HCT116 (cell line): ENCODE data around the gene LRG1. TPM values are rescaled to one million over a fixed set of nuclear protein-coding genes. Genes with fewer than 3 reads are reported as not detected.

Experiments
- ATAC-seq: fragments of 200-7000 bp; cut with Tn5 transposase; 2 replicates; pipeline ENCODE4 v1.9.1; 2020; ENCODE audit warnings: mild to moderate bottlenecking, moderate library complexity
- BruUV-seq: library from RNA; stranded (reverse); fragments of 400-500 nt; replicated peaks from 2 replicates; lab custom pipeline; 2021; lab: Mats Ljungman, UMichigan
- CTCF ChIA-PET: fragments of 300-600 bp; sonication (Branson Sonifier 250); formaldehyde crosslinking; loops from one replicate; lab custom pipeline; 2021; ENCODE audit warnings: antibody characterized with exemption; lab: Charles Lee
- POLR2A ChIA-PET: fragments of 300-600, 350-600 bp; sonication (Branson Sonifier 250); formaldehyde crosslinking; loops from one replicate; lab custom pipeline; 2021; ENCODE audit warnings: antibody characterized with exemption; lab: Charles Lee
- RAD21 ChIA-PET, 2 experiments: fragments of 300-600 bp; sonication (Branson Sonifier 250); formaldehyde crosslinking; loops; one replicate each; lab custom pipeline; 2023; ENCODE audit warnings: low total read pairs in 2 of 2; ENCODE audit not compliant: uncharacterized antibody in 2 of 2, unreplicated experiment in 2 of 2, low non-redundant PET in 1 of 2; lab: Charles Lee
- DNase-seq: peaks from one replicate; pipeline ENCODE4 v3.0.0-alpha.2; 2010; ENCODE audit warnings: low read depth, low spot score
- H2AFZ ChIP-seq: fragments of 200-600 bp; shearing (Covaris generic), sonication (generic); 2 replicates; pipeline ENCODE4 v1.6.1; 2017; ENCODE audit warnings: low read depth, mixed run types, mixed read lengths, antibody characterized with exemption, low read length; ENCODE audit not compliant: poor library complexity, severe bottlenecking
- H3K27ac ChIP-seq: 2 replicates; pipeline ENCODE4 v1.5.1; 2012; ENCODE audit warnings: low read depth, low read length
- H3K27me3 ChIP-seq: fragments of 200-600 bp; sonication (generic); 2 replicates; pipeline ENCODE4 v1.6.1; 2016; ENCODE audit warnings: mixed run types, low read length, mixed read lengths; ENCODE audit not compliant: insufficient read depth
- H3K36me3 ChIP-seq, 2 experiments: fragments of 200-500 bp in 1 of 2; fragments of 200-600 bp in 1 of 2; sonication (Bioruptor generic) in 1 of 2; sonication (generic) in 1 of 2; 2 replicates each; pipeline versions ENCODE4 v1.5.1 to v1.6.1; 2014 to 2016; ENCODE audit warnings: low read length in 2 of 2, inconsistent platforms in 1 of 2, mixed read lengths in 1 of 2, mixed run types in 1 of 2; ENCODE audit not compliant: insufficient read depth in 2 of 2, control insufficient read depth in 1 of 2
- H3K4me1 ChIP-seq, 2 experiments: fragments of 200-600 bp in 1 of 2; sonication (generic) in 1 of 2; 2 replicates each; pipeline versions ENCODE4 v1.5.1 to v1.6.1; 2012 to 2017; ENCODE audit warnings: low read length in 2 of 2, inconsistent platforms in 1 of 2, mild to moderate bottlenecking in 1 of 2, mixed read lengths in 1 of 2, mixed run types in 1 of 2, moderate library complexity in 1 of 2; ENCODE audit not compliant: insufficient read depth in 2 of 2, control insufficient read depth in 1 of 2
- H3K4me2 ChIP-seq: fragments of 200-600 bp; sonication (generic); 2 replicates; pipeline ENCODE4 v1.6.1; 2017; ENCODE audit warnings: mixed run types, low read length, mixed read lengths
- H3K4me3 ChIP-seq, 2 experiments: fragments of 200-600 bp in 1 of 2; sonication (generic) in 1 of 2; replicated peaks in 1 of 2; 2 replicates each; pipeline ENCODE4 v1.5.1; 2011 to 2016; ENCODE audit warnings: low read length in 2 of 2, control low read depth in 1 of 2, low read depth in 1 of 2, mild to moderate bottlenecking in 1 of 2, mixed read lengths in 1 of 2, mixed run types in 1 of 2
- H3K79me2 ChIP-seq: fragments of 200-600 bp; sonication (generic); 2 replicates; pipeline ENCODE4 v1.6.1; 2017; ENCODE audit warnings: mild to moderate bottlenecking, mixed run types, low read length, moderate library complexity, mixed read lengths; ENCODE audit not compliant: insufficient read depth
- H3K9ac ChIP-seq: fragments of 200-600 bp; sonication (generic); 2 replicates; pipeline ENCODE4 v1.6.1; 2016; ENCODE audit warnings: low read length, mixed read lengths
- H3K9me2 ChIP-seq: fragments of 200-600 bp; sonication (generic), shearing (Covaris generic); 2 replicates; pipeline ENCODE4 v1.6.1; 2017; ENCODE audit warnings: mixed run types, mild to moderate bottlenecking, moderate library complexity; ENCODE audit not compliant: insufficient read depth
- H3K9me3 ChIP-seq, 2 experiments: fragments of 200-500 bp in 1 of 2; fragments of 200-600 bp in 1 of 2; sonication (Bioruptor generic) in 1 of 2; sonication (generic) in 1 of 2; 2 replicates each; pipeline ENCODE4 v1.6.1; 2014 to 2017; ENCODE audit warnings: low read length in 2 of 2, mixed read lengths in 2 of 2, inconsistent platforms in 1 of 2, low read depth in 1 of 2, mild to moderate bottlenecking in 1 of 2, mixed run types in 1 of 2, moderate library complexity in 1 of 2; ENCODE audit not compliant: control insufficient read depth in 1 of 2, insufficient read depth in 1 of 2
- H4K20me1 ChIP-seq: fragments of 200-600 bp; sonication (generic), shearing (Covaris generic); 2 replicates; pipeline ENCODE4 v1.6.1; 2017; ENCODE audit warnings: mixed run types, mild to moderate bottlenecking, moderate library complexity; ENCODE audit not compliant: insufficient read depth
- CBX3 ChIP-seq: IDR thresholded peaks from 2 replicates; pipeline ENCODE4 v1.6.1; 2012; ENCODE audit warnings: low read depth
- CEBPB ChIP-seq: IDR thresholded peaks from 2 replicates; pipeline ENCODE4 v1.6.1; 2012; ENCODE audit warnings: low read depth
- EGR1 ChIP-seq: IDR thresholded peaks from 2 replicates; pipeline ENCODE4 v1.6.1; 2012; ENCODE audit warnings: low read depth
- ELF1 ChIP-seq: IDR thresholded peaks from 2 replicates; pipeline ENCODE4 v1.6.1; 2012; ENCODE audit warnings: low read depth, borderline replicate concordance
- EZH2 ChIP-seq: fragments of 200-600 bp; sonication (generic); IDR thresholded peaks from 2 replicates; pipeline ENCODE4 v1.6.1; 2017; ENCODE audit warnings: antibody characterized with exemption, mixed run types
- EZH2phosphoT487 ChIP-seq: fragments of 200-600 bp; IDR thresholded peaks from 2 replicates; pipeline ENCODE4 v1.6.1; 2018; ENCODE audit warnings: antibody characterized with exemption, borderline replicate concordance
- FOSL1 ChIP-seq: IDR thresholded peaks from 2 replicates; pipeline ENCODE4 v1.6.1; 2012; ENCODE audit warnings: low read depth
- JUND ChIP-seq: IDR thresholded peaks from 2 replicates; pipeline ENCODE4 v1.6.1; 2012
- POLR2A ChIP-seq: IDR thresholded peaks from 2 replicates; pipeline ENCODE4 v1.7.0; 2011; ENCODE audit warnings: borderline replicate concordance; ENCODE audit not compliant: insufficient read depth, insufficient read length; ENCODE audit errors: extremely low read depth
- POLR2AphosphoS5 ChIP-seq: IDR thresholded peaks from 2 replicates; pipeline ENCODE4 v1.6.1; 2011; ENCODE audit warnings: mild to moderate bottlenecking, low read depth, low read length, moderate library complexity
- SIN3A ChIP-seq: IDR thresholded peaks from 2 replicates; pipeline ENCODE4 v1.6.1; 2012; ENCODE audit warnings: low read depth
- SP1 ChIP-seq: IDR thresholded peaks from 2 replicates; pipeline ENCODE4 v1.6.1; 2012; ENCODE audit warnings: low read depth
- SRF ChIP-seq: IDR thresholded peaks from 2 replicates; pipeline ENCODE4 v1.6.1; 2012; ENCODE audit warnings: low read depth
- TCF7L2 ChIP-seq: IDR thresholded peaks from 2 replicates; pipeline ENCODE4 v1.7.0; 2011; ENCODE audit warnings: borderline replicate concordance, inconsistent platforms; ENCODE audit not compliant: insufficient read depth, insufficient read length; ENCODE audit errors: extremely low read depth
- YY1 ChIP-seq: IDR thresholded peaks from 2 replicates; pipeline ENCODE4 v1.6.1; 2011; ENCODE audit warnings: low read length, low read depth, moderate library complexity, mild to moderate bottlenecking; ENCODE audit not compliant: insufficient replicate concordance; ENCODE audit errors: extremely low read depth
- ZBTB33 ChIP-seq: IDR thresholded peaks from 2 replicates; pipeline ENCODE4 v1.6.1; 2011; ENCODE audit warnings: mild to moderate bottlenecking, low read length, moderate library complexity; ENCODE audit not compliant: insufficient replicate concordance; ENCODE audit errors: extremely low read depth
- ZNF274 ChIP-seq: fragments of 200-500 bp; sonication (Bioruptor generic); IDR thresholded peaks from 2 replicates; pipeline ENCODE4 v1.6.1; 2014; ENCODE audit warnings: mild to moderate bottlenecking, low read depth, low read length, inconsistent platforms
- intact Hi-C: fragments of 100-400 bp; cut with micrococcal nuclease; formaldehyde crosslinking; loops from 2 replicates; pipeline ENCODE4 v1.10.0; 2022
- total RNA-seq: library from RNA; stranded (reverse); gene quantifications from one replicate; pipeline ENCODE4 v1.2.1, GENCODE V29; 2021; ENCODE audit not compliant: unreplicated experiment
- TF ChIP-seq, protein P1 (sequence below): IDR thresholded peaks from 2 replicates; pipeline ENCODE4 v1.6.1; 2012
- TF ChIP-seq, protein P2 (sequence below), 3 experiments: fragments of 200-600 bp in 1 of 3; sonication (generic) in 1 of 3; IDR thresholded peaks in 2 of 3; conservative IDR thresholded peaks in 1 of 3; 2 replicates each; pipeline ENCODE4 v1.5.1; 2012 to 2017; ENCODE audit warnings: low read depth in 2 of 3, low read length in 2 of 3, antibody characterized with exemption in 1 of 3, borderline replicate concordance in 1 of 3, control low read depth in 1 of 3, mild to moderate bottlenecking in 1 of 3, mixed read lengths in 1 of 3, mixed run types in 1 of 3, moderate library complexity in 1 of 3; ENCODE audit not compliant: insufficient read depth in 1 of 3
- TF ChIP-seq, protein P3 (sequence below): IDR thresholded peaks from 2 replicates; pipeline ENCODE4 v1.6.1; 2012; ENCODE audit warnings: low read depth

The LRG1 gene
- total RNA-seq, 1 experiment from 2014 or later, result 1.3 TPM

GRCh38 chr19:4579389-4579788 lies 39.6 kb upstream of the LRG1 start:
- Histone ChIP-seq H3K9me2 (no peaks in the 10 kb centered on the region), H3K9me3 (no peaks in the 10 kb centered on the region), H3K4me1 (peaks cover 48 to 80% of the 10 kb centered on the region in 2 experiments), H3K4me3 (no peak overlapping the region), H4K20me1 (no peaks in the 10 kb centered on the region), H3K36me3 (no peaks in the 10 kb centered on the region), H3K9ac (no peak overlapping the region), H3K79me2 (peaks cover 27% of the 10 kb centered on the region), H3K27me3 (no peaks in the 10 kb centered on the region), H2AFZ (no peak overlapping the region), H3K4me2 (peak overlapping the region; percentile 74), H3K27ac (peak overlapping the region; percentile 22; the same call in 1 of the 2 replicates)
- ATAC-seq (no peak), DNase-seq (no peak)
- intact Hi-C loops, result loop anchor here (5.0 to 10.0 kb wide), 2 partner anchors 53 to 225 kb away; no protein-coding TSS in a partner anchor
- POLR2A ChIA-PET, result no interaction called here
- BruUV-seq, result no TSS peak
- TF ChIP-seq TCF7L2, result no peak
- no peak for TF ChIP-seq EZH2
- no peak for TF ChIP-seq CBX3
- TF ChIP-seq SP1, result no peak
- TF ChIP-seq, protein P1, sequence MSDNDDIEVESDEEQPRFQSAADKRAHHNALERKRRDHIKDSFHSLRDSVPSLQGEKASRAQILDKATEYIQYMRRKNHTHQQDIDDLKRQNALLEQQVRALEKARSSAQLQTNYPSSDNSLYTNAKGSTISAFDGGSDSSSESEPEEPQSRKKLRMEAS, result no peak
- no peak for TF ChIP-seq POLR2A
- TF ChIP-seq ELF1, result no peak
- TF ChIP-seq SIN3A, result no peak
- TF ChIP-seq CEBPB, result no peak
- TF ChIP-seq FOSL1, result no peak
- TF ChIP-seq, protein P2, sequence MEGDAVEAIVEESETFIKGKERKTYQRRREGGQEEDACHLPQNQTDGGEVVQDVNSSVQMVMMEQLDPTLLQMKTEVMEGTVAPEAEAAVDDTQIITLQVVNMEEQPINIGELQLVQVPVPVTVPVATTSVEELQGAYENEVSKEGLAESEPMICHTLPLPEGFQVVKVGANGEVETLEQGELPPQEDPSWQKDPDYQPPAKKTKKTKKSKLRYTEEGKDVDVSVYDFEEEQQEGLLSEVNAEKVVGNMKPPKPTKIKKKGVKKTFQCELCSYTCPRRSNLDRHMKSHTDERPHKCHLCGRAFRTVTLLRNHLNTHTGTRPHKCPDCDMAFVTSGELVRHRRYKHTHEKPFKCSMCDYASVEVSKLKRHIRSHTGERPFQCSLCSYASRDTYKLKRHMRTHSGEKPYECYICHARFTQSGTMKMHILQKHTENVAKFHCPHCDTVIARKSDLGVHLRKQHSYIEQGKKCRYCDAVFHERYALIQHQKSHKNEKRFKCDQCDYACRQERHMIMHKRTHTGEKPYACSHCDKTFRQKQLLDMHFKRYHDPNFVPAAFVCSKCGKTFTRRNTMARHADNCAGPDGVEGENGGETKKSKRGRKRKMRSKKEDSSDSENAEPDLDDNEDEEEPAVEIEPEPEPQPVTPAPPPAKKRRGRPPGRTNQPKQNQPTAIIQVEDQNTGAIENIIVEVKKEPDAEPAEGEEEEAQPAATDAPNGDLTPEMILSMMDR (IDR thresholded peaks at IDR 0.05 in 2 of 3, conservative IDR thresholded peaks at IDR 0.05 in 1 of 3; ENCODE audit: borderline replicate concordance in 1 of 3, insufficient read depth in 1 of 3, low read depth in 2 of 3, low read length in 2 of 3), result no peak
- no peak for TF ChIP-seq ZNF274
- no peak for TF ChIP-seq EGR1
- TF ChIP-seq, protein P3, sequence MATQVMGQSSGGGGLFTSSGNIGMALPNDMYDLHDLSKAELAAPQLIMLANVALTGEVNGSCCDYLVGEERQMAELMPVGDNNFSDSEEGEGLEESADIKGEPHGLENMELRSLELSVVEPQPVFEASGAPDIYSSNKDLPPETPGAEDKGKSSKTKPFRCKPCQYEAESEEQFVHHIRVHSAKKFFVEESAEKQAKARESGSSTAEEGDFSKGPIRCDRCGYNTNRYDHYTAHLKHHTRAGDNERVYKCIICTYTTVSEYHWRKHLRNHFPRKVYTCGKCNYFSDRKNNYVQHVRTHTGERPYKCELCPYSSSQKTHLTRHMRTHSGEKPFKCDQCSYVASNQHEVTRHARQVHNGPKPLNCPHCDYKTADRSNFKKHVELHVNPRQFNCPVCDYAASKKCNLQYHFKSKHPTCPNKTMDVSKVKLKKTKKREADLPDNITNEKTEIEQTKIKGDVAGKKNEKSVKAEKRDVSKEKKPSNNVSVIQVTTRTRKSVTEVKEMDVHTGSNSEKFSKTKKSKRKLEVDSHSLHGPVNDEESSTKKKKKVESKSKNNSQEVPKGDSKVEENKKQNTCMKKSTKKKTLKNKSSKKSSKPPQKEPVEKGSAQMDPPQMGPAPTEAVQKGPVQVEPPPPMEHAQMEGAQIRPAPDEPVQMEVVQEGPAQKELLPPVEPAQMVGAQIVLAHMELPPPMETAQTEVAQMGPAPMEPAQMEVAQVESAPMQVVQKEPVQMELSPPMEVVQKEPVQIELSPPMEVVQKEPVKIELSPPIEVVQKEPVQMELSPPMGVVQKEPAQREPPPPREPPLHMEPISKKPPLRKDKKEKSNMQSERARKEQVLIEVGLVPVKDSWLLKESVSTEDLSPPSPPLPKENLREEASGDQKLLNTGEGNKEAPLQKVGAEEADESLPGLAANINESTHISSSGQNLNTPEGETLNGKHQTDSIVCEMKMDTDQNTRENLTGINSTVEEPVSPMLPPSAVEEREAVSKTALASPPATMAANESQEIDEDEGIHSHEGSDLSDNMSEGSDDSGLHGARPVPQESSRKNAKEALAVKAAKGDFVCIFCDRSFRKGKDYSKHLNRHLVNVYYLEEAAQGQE, result no peak
- no peak for TF ChIP-seq ZBTB33
- TF ChIP-seq JUND, result no peak
- TF ChIP-seq SRF, result no peak
- TF ChIP-seq YY1, result no peak
- no peak for TF ChIP-seq POLR2AphosphoS5
- no peak for TF ChIP-seq EZH2phosphoT487
- CTCF ChIA-PET, result interaction anchor here (1.1 to 1.6 kb wide), 2 partner anchors 10 to 45 kb away, joined by 3 to 4 read pairs; no protein-coding TSS in a partner anchor
- RAD21 ChIA-PET, result no interaction called here
